Panc1 (cell line): ENCODE data around the gene DMGDH.

Experiments
- POLR2AphosphoS5 ChIP-seq: IDR thresholded peaks from 2 replicates; pipeline ENCODE4 v1.6.1; 2012; ENCODE audit warnings: mild to moderate bottlenecking, low read depth, low read length, moderate library complexity
- SIN3A ChIP-seq: IDR thresholded peaks from 2 replicates; pipeline ENCODE4 v1.6.1; 2012; ENCODE audit warnings: low read depth, mild to moderate bottlenecking, low read length, moderate library complexity, borderline replicate concordance; ENCODE audit not compliant: insufficient read depth
- TF ChIP-seq, protein P1 (sequence below): fragments of 450-650 bp; IDR thresholded peaks from 2 replicates; pipeline ENCODE4 v1.5.1; 2017; ENCODE audit warnings: mild to moderate bottlenecking

DNA sequence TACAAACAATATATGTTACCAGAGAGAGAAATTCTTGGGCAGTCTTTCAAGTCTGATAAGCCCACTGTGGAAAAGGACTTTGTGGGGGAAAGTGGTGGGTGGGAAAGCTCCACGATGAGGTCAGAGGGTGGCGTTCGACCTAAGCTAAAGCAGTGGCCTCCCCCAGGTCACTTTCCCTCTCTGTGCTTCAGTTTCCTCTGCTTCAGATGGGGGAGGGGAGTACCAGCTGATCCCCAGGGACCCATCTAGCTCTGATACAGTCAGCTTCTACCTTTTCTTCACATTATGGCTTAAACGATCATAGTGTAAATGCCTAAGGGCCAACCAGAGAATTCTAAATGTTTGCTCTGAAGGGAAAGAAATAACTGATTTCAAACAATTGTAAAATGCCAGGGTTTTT, 47.7 kb downstream of the DMGDH start:
- TF ChIP-seq, protein P1, sequence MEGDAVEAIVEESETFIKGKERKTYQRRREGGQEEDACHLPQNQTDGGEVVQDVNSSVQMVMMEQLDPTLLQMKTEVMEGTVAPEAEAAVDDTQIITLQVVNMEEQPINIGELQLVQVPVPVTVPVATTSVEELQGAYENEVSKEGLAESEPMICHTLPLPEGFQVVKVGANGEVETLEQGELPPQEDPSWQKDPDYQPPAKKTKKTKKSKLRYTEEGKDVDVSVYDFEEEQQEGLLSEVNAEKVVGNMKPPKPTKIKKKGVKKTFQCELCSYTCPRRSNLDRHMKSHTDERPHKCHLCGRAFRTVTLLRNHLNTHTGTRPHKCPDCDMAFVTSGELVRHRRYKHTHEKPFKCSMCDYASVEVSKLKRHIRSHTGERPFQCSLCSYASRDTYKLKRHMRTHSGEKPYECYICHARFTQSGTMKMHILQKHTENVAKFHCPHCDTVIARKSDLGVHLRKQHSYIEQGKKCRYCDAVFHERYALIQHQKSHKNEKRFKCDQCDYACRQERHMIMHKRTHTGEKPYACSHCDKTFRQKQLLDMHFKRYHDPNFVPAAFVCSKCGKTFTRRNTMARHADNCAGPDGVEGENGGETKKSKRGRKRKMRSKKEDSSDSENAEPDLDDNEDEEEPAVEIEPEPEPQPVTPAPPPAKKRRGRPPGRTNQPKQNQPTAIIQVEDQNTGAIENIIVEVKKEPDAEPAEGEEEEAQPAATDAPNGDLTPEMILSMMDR: no peak
- TF ChIP-seq POLR2AphosphoS5 (no peak), SIN3A (no peak)
